Stimulated activated naive B cell treated with anti-CD40 and anti-IgM and Interleukin-4, amounts not matched to agents 10 μg/mL and 1 μg/mL and 100 μg/mL, for 72 hours (primary cell): ENCODE results near the gene YKT6.

Experiments
- ATAC-seq, 2 donors: fragments of 150-1000 bp; cut with Tn5 transposase; replicated peaks; 2 replicates each; pipeline ENCODE4 v1.10.0; 2021; ENCODE audit warnings: moderate library complexity in 1 of 2
- DNase-seq: peaks from one replicate; pipeline ENCODE4 v3.0.0; 2021
- H3K27ac Mint-ChIP-seq: one replicate; pipeline ENCODE4 v1.8.0; 2022; ENCODE audit warnings: mild to moderate bottlenecking, mixed read lengths
- H3K27me3 Mint-ChIP-seq, 2 donors: one replicate each; pipeline ENCODE4 v1.8.0; 2022; ENCODE audit warnings: mixed read lengths in 2 of 2
- H3K36me3 Mint-ChIP-seq, 2 donors: one replicate each; pipeline ENCODE4 v1.8.0; 2022; ENCODE audit warnings: mixed read lengths in 2 of 2, mild to moderate bottlenecking in 1 of 2
- H3K4me1 Mint-ChIP-seq, 2 donors: one replicate each; pipeline ENCODE4 v1.8.0; 2022; ENCODE audit warnings: mixed read lengths in 2 of 2, mild to moderate bottlenecking in 1 of 2
- H3K4me3 Mint-ChIP-seq, 2 donors: one replicate each; pipeline ENCODE4 v1.8.0; 2022; ENCODE audit warnings: mild to moderate bottlenecking in 2 of 2, mixed read lengths in 2 of 2, moderate library complexity in 1 of 2
- H3K9me3 Mint-ChIP-seq, 2 donors: one replicate each; pipeline ENCODE4 v1.8.0; 2022; ENCODE audit warnings: mixed read lengths in 2 of 2, mild to moderate bottlenecking in 1 of 2

Gene YKT6

DNA sequence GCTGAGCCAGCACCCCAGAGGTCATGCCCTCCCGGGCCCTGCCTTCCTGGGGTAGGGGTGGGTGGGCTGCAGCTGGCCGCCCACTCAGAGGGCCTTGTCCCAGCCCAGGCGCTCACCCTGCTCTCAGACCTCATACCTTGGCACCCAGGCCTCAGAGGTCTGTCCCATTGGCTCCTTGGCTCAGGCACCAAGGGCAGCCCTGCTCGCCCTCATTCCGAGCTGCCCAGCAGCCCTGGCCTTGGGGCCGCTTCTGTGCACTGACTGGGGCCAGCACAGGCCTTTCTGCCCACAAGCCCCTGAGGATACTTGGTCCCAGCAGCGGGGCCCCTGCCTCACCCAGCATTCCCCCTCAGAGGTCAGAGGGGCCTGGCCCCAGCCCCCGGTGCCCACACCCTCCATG, 34.3 kb downstream of the YKT6 start:
- Mint-ChIP-seq H3K9me3 (no peaks in the 10 kb centered on the region), H3K4me3 (no peak overlapping the region), H3K4me1 (peaks cover 2 to 5% of the 10 kb centered on the region in 2 donors), H3K27ac (no peak overlapping the region), H3K27me3 (no peaks in the 10 kb centered on the region), H3K36me3 (no peaks in the 10 kb centered on the region)
- no peak for ATAC-seq
- no peak for DNase-seq

DNA sequence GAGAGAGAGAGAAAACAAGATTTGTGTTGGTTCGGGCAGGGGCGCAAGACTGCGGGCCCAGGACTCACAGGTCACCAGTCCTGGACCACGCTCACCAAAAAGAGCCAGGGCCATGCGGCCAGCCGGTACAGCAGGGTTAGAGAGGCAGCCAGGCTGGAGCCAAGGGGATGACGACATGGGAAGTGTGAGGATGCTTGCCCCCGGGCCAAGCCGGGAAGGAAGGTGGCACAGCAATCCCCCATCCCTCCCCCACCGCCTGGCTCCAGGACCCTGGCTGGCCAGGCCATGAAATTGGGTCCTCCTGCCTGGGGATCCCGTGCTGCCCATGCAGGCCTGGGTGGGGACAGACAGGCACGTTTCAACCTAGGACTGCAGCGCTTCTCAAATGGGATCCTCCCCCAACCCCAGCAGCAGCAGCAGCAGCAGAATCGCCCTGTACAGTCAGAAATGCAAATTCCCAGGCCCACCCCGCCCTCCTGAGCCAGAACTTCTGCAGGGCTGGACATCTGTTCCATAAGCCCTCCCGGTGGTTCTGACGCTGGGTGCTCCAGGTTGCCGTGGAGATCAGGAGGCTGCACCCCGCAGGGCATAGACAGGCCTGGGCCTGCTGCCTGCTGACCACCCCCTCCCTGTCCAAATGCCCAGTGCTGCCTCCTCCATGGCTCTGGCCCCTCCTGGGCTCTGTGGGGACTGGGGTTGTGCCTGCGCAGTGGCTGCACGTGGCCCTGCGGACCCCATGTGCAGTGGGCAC, 35.0 kb downstream of the YKT6 start:
- H3K27ac Mint-ChIP-seq = no peak overlapping the region
- H3K36me3 Mint-ChIP-seq = no peaks in the 10 kb centered on the region
- H3K27me3 Mint-ChIP-seq = no peaks in the 10 kb centered on the region
- ATAC-seq = no peak
- no peak overlapping the region for H3K4me3 Mint-ChIP-seq
- peaks cover 2 to 7% of the 10 kb centered on the region in 2 donors for H3K4me1 Mint-ChIP-seq
- DNase-seq = no peak
- no peaks in the 10 kb centered on the region for H3K9me3 Mint-ChIP-seq

DNA sequence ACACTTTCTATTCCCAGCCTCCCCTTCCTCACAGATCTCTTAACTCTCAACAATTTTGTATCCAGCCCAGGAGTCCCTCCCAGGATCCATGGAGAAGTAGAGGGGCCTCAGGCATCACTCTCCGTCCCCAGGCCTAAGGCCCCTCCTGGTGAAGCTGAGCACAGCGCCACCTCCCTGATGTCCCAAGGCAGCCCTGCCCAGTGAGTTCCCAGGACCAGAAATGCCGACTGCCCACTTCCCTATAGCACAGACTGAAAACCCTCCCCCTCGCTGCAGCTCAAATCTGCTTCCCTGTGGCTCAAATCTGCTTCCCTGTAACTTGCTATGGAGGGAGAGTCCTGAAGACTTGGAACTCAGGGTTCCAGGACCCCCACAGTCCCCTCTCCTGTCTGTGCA, 35.6 kb downstream of the YKT6 start:
- ATAC-seq = no peak
- Mint-ChIP-seq H3K4me3 (no peak overlapping the region), H3K4me1 (peaks cover 6 to 12% of the 10 kb centered on the region in 2 donors), H3K27me3 (no peaks in the 10 kb centered on the region), H3K27ac (no peak overlapping the region), H3K36me3 (no peaks in the 10 kb centered on the region), H3K9me3 (no peaks in the 10 kb centered on the region)
- DNase-seq = no peak

DNA sequence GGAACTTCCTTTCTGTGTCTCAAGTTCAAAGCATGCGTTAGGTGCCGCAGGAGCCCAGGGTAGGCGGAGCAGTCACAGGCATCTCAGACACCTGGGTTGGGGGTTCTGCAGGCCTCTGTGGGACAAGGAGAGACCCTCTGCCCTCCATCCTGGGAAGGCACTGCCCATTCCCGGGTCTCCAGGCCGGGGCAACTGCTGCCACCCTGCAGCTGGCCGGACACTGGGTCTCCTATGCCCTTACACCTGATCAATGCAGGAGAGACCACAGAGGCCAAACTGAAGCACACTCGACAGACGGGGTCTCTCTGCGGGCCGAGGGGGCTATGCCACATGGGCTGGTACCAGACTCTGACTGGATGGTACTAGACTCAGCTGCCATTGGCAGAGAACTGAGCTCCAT, 36.9 kb downstream of the YKT6 start:
- Mint-ChIP-seq H3K27ac (no peak overlapping the region), H3K4me1 (peaks cover 6 to 12% of the 10 kb centered on the region in 2 donors), H3K4me3 (no peak overlapping the region), H3K27me3 (no peaks in the 10 kb centered on the region), H3K36me3 (no peaks in the 10 kb centered on the region), H3K9me3 (no peaks in the 10 kb centered on the region)
- DNase-seq (no peak), ATAC-seq (no peak)

DNA sequence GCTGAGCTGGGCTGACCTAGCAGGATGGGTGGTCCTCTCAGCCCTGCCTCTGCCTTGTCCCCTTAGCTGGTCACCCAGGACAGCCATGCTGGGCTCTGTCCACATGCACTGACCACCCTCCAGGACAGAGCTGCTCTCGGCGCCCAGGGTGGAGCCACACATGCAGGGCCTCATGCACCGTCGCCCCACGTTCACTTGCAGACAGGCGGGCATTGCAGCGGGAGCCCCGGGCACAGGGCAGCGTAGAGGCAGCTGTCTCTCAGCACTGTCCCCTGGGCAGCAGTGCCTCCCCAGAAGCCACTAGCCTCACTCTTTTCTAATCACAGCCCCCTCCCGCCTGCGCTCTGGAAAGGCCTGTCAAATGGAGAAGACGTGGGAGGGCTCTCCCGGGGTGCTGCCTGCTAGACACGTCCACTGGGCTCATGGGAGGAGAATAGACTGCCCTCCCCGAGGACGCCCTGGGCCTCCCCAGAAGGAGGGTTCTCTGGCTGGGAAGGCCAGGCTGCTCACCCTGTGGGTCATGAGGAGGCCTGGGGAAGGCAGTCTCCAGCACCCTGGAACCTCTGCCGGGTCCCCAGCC, 37.4 kb downstream of the YKT6 start:
- Mint-ChIP-seq H3K36me3 (no peaks in the 10 kb centered on the region), H3K4me1 (peaks cover 6 to 12% of the 10 kb centered on the region in 2 donors), H3K9me3 (no peaks in the 10 kb centered on the region), H3K27ac (no peak overlapping the region), H3K4me3 (no peak overlapping the region), H3K27me3 (no peaks in the 10 kb centered on the region)
- ATAC-seq (no peak), DNase-seq (no peak)

DNA sequence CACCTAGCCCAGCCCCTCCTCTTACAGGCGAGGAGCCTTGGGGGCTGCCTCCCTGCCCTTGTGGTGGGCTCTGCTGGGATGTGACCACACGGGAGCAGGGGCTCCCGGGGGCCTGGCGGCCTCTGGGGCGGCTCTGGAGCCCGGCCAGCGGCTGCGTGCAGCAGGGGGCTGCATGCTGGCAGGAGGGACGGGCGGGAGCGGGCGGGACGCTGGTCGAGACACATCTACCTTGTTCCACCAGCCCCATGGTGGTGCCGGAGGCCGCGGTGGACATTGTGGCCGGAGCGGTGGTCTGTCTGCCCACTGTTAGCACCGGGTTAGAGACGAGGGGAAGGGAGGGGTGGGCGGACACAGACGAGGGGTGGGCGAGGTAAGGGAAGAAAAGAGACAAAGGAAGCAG, 38.6 kb downstream of the YKT6 start:
- no peak overlapping the region for H3K27ac Mint-ChIP-seq
- no peak for ATAC-seq

DNA sequence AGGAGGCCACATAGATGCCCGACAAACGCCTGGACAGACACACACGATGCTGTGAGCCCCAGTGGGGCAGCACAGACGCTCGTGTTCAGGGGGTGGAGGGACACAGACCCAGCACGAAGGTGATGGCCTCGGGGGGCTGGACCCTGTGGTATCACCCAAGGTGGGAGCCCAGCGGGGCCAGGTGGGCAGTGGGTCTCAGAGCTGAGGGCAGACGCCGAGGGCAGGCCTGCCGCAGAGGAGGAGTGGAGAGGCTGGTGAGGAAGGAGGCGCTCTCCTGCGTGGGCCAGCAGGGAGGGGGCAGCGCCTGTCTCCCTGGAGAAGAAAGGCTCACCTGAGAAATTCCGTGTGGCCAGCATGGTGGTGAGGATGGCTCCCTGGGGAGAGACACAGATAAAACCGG, 39.6 kb downstream of the YKT6 start:
- no peak overlapping the region for H3K27ac Mint-ChIP-seq

More for the DNA sequence above, 38.6 kb downstream of the YKT6 start:
- Mint-ChIP-seq H3K27me3 (no peaks in the 10 kb centered on the region), H3K9me3 (no peaks in the 10 kb centered on the region), H3K4me3 (no peak overlapping the region), H3K4me1 (peaks cover 6 to 12% of the 10 kb centered on the region in 2 donors), H3K36me3 (no peaks in the 10 kb centered on the region)
- DNase-seq = no peak

DNA sequence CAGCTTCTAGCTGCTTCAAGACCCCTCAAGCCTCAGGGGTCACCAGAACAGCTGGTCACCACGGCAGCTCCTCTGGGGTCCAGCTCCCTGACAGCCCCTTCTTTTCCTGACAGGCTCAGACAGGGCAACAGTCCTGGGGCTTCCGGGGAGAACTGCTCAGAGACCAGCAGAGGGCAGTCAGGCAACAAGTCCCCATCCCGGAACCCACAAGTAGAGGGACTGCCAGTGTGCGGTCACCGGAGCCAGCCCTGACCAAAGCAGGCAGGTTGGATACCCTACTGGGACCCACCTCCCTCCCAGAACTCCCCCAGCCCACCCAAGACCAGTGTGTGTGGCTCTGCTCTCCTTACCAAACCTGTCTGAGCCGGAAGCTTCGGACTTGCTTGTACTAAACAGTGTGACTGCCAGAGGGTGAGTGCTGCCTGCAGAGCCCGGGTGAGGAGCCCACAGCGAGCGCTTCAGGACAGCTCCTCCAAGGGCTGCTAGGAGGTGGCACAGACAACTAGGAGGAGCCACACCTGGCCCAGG, 40.3 kb downstream of the YKT6 start:
- no peaks in the 10 kb centered on the region for H3K36me3 Mint-ChIP-seq
- no peaks in the 10 kb centered on the region for H3K27me3 Mint-ChIP-seq
- ATAC-seq (peak; percentile 86 to 92), DNase-seq (peak; percentile 49)
- no peaks in the 10 kb centered on the region for H3K9me3 Mint-ChIP-seq
- H3K27ac Mint-ChIP-seq = peak overlapping the region; percentile 81
- H3K4me3 Mint-ChIP-seq = peak overlapping the region; percentile 41 to 66
- peaks cover 6 to 7% of the 10 kb centered on the region in 2 donors for H3K4me1 Mint-ChIP-seq

More for the DNA sequence above, 39.6 kb downstream of the YKT6 start:
- Mint-ChIP-seq H3K36me3 (no peaks in the 10 kb centered on the region), H3K4me3 (no peak overlapping the region), H3K4me1 (peaks cover 7 to 11% of the 10 kb centered on the region in 2 donors), H3K27me3 (no peaks in the 10 kb centered on the region), H3K9me3 (no peaks in the 10 kb centered on the region)
- DNase-seq = no peak
- ATAC-seq = no peak

DNA sequence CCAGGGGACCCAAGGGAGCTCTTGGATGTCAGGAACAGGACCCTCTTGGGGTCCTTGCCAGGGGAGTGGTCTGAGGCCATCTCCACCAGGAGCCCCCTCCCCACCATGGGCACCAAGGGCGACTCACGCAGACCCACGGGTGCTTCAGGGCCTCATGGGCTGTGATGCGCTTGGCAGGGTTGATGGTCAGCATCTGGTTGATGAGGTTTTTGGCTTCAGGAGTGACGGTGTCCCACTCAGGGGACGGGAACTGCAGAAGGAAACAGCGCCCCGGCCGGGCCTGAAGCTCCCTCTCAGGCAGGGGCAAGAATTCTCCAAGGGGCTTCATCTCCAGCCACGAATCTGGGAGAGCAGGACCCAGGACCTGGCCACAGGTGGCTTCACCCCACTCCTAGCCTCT, 41.3 kb downstream of the YKT6 start:
- no peak for ATAC-seq
- no peaks in the 10 kb centered on the region for H3K27me3 Mint-ChIP-seq
- no peaks in the 10 kb centered on the region for H3K9me3 Mint-ChIP-seq
- peaks cover 6 to 7% of the 10 kb centered on the region in 2 donors for H3K4me1 Mint-ChIP-seq
- no peaks in the 10 kb centered on the region for H3K36me3 Mint-ChIP-seq
- no peak for DNase-seq
- H3K4me3 Mint-ChIP-seq = no peak overlapping the region
- H3K27ac Mint-ChIP-seq = no peak overlapping the region

DNA sequence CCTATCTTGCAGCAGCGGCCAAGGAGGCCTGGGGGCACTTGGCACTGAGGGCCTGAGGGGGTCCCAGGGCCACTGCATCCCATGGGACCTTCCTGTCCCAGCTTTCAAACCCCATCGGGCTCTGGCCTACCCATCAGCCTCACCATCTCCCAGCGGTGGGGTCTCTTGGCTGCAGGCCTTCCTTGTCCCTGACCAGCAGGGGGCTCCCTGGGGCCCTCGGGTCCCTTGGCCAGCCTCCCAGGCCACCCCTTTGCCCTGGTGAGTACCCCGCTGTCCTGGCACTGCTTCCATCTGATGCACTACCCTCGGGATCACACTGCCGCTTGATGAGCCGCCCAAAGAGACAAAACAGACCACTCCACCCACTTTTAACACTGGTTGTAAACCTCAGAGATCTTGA, 43.5 kb downstream of the YKT6 start:
- no peaks in the 10 kb centered on the region for H3K27me3 Mint-ChIP-seq
- H3K36me3 Mint-ChIP-seq = no peaks in the 10 kb centered on the region
- ATAC-seq = peak; percentile 48 to 55
- no peak overlapping the region for H3K27ac Mint-ChIP-seq
- H3K4me3 Mint-ChIP-seq = no peak overlapping the region
- peak; percentile 21 for DNase-seq
- H3K4me1 Mint-ChIP-seq = peaks cover 6 to 7% of the 10 kb centered on the region in 2 donors
- no peaks in the 10 kb centered on the region for H3K9me3 Mint-ChIP-seq

DNA sequence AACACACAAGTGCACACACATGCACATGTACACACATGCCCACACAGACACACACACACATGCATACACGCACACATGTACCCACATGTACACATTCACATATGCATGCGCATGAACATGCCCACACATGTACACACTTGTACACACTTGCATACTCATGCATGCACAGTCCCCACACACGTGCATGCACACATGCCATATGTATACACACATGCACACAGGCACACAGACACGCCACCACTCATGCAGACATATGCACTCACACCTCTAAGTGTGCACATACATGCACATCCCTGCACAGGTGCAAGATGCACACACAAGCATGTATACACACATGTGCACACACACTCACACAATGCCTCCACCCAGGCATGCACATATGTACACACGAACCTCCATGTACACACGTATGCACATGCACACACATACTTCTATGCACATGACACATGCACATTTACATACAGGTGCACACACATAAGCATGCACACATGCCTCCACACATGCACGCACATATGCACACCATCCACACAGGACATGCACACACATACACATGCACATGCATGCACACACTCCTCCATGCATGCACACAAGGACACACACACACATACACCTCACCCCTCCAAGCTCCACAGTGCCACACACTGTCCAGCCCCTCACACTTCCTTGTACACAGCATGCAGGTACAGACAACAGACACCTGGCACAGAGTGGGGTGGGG, 45.8 kb downstream of the YKT6 start:
- DNase-seq (no peak), ATAC-seq (no peak)
- Mint-ChIP-seq H3K4me1 (peaks cover 0 to 5% of the 10 kb centered on the region in 2 donors), H3K4me3 (no peak overlapping the region), H3K9me3 (no peaks in the 10 kb centered on the region), H3K36me3 (no peaks in the 10 kb centered on the region), H3K27ac (no peak overlapping the region), H3K27me3 (peaks cover 0 to 5% of the 10 kb centered on the region in 2 donors)

DNA sequence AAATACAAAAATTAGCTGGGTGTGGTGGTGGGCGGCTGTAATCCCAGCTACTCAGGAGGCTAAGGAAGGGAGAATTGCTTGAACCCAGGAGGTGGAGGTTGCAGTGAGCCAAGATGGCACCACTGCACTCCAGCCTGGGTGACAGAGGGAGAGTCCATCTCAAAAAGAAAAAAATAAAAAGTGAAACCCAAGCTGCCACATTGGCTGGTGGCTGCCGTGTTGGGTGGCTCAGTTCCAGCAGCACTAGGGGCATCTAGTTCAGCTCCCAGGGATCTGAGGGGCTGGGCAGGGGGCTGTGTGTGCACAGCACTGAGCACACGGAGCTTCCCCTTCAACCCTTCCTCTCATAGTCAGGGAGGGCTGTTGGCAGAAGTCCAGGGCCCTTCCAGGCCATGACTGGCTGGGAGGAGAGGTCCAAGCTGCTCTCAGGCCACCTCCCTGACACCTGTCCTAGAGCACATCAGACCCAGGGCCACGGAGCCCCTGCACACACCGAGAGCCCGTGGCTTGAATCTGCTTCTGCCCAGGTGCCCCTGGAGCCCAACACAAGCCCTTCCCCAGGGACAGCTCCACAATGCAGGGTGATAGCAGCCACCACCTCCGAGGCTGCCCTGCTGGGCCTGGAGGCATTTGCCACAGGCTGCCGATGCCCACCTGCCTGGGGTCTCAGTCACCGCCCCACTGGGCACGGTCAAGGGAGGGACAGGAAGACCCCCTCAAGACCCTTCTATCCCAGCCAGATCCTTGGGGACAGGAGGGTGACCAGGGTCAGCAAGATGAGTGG, 47.3 kb downstream of the YKT6 start:
- Mint-ChIP-seq H3K4me3 (no peak overlapping the region), H3K36me3 (no peaks in the 10 kb centered on the region), H3K9me3 (no peaks in the 10 kb centered on the region), H3K27me3 (peaks cover 0 to 5% of the 10 kb centered on the region in 2 donors), H3K27ac (no peak overlapping the region), H3K4me1 (peaks cover 0 to 5% of the 10 kb centered on the region in 2 donors)
- DNase-seq = no peak
- no peak for ATAC-seq

DNA sequence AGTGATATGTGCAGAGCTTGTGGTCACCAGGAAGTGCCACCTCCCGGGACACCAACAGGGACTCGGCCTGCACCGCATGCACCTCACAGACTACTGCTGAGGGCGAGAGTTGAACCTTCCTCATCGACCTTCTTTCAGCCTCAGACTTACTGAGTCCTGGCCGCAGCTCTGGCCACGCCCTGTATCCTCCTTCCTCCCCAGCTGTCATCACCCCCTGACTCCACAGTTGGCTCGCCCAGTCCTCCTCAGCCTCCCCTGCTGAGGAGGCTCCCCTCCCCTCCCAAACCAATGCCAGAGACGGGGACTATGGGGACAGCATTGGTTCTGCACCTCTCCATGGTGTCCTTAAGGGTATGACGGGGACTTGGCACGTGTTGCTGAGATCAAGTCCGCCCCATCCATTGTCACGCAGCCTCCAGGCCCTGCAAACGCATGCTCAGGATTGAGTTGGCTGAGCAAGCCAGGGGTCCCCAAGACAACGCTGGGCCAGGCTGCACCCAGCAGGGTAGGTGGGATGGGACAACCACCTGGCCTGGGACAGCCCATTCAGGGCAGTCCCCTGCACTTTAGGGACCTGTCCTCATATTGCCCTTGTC, 49.0 kb downstream of the YKT6 start:
- Mint-ChIP-seq H3K9me3 (peaks cover 0 to 5% of the 10 kb centered on the region in 2 donors), H3K27ac (peak overlapping the region; percentile 66), H3K36me3 (no peaks in the 10 kb centered on the region), H3K4me3 (no peak overlapping the region), H3K27me3 (peaks cover 0 to 5% of the 10 kb centered on the region in 2 donors), H3K4me1 (peaks cover 0 to 3% of the 10 kb centered on the region in 2 donors)
- ATAC-seq (no peak), DNase-seq (no peak)

DNA sequence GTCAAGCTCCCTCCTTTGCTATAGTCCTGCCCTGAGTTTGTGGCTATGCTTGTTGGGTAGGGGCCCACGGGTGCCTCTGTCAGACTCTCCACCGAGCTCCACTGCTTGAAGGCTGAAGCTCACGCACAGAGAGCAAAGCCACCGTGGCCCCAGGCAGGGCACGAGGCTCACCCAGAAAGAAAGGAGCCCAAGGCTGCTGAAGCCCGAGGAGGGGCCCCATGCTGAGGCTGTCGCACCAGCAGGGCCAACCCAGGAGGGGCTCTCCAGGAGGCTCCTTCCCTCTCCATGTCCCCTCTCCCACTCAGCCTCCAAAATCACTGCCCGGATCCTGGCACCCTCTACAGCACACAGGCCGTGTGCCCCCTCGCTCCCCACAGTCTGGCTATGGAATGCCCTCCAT, 50.5 kb downstream of the YKT6 start:
- no peak for ATAC-seq
- Mint-ChIP-seq H3K4me3 (no peak overlapping the region), H3K36me3 (no peaks in the 10 kb centered on the region), H3K27ac (no peak overlapping the region), H3K27me3 (peaks cover 0 to 5% of the 10 kb centered on the region in 2 donors), H3K9me3 (peaks cover 2 to 6% of the 10 kb centered on the region in 2 donors), H3K4me1 (peaks cover 9 to 11% of the 10 kb centered on the region in 2 donors)
- DNase-seq = no peak
